ENCODE data around the gene ZCCHC14. TPM values are rescaled to one million over a fixed set of nuclear protein-coding genes. Genes with fewer than 3 reads are reported as not detected.

Gene ZCCHC14
- total RNA-seq, 1 donor = 8.2 TPM

DNA sequence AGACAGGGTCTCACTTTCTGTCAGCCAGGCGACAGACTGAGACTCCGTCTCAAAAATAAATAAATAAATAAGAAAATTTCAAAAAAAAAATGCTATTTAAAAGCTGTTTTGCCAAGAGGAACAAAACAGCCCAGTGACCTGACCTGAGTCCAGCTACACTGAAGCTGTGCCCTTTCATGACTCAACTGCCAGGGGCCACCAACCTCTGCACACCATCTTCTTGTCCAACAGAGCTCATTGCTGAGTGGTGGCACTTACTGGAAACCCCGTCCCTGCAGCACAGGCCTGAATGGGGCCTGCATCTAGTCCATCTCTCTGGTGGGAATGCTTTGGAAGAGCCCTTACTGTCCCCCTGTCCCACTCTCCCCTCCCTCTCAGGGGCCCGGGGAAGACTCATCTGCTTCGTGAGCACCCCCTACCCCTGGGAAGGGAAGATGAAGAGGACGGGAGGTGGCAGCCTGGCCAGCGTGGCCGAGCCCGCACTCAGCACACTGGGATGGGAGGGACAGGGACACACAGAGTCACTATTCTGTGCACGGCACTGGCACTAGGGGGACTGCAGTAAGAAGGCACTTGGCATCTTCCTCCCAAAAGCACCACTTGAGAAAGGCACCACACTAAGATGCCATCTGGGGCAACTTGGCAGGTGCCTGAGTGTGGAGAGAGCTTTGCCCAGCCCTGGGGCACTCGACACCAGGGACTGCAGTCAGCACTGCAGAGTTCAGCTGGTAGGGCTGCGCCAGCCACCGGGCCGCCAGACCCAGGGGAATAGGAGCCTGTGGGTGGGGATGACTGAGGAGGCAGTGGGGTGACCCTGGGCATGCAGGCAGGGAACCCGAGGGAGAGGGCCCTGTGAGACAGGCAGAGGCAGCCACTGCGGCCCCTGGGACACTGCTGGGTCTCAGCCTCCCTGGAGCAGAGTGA, 122.8 kb downstream of the ZCCHC14 start:
- no peak for DNase-seq (ENCODE audit: low read depth)
- H3K4me3 ChIP-seq (ENCODE audit: low read depth, low read length) = no peak overlapping the region
- TF ChIP-seq, protein P1, sequence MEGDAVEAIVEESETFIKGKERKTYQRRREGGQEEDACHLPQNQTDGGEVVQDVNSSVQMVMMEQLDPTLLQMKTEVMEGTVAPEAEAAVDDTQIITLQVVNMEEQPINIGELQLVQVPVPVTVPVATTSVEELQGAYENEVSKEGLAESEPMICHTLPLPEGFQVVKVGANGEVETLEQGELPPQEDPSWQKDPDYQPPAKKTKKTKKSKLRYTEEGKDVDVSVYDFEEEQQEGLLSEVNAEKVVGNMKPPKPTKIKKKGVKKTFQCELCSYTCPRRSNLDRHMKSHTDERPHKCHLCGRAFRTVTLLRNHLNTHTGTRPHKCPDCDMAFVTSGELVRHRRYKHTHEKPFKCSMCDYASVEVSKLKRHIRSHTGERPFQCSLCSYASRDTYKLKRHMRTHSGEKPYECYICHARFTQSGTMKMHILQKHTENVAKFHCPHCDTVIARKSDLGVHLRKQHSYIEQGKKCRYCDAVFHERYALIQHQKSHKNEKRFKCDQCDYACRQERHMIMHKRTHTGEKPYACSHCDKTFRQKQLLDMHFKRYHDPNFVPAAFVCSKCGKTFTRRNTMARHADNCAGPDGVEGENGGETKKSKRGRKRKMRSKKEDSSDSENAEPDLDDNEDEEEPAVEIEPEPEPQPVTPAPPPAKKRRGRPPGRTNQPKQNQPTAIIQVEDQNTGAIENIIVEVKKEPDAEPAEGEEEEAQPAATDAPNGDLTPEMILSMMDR (IDR thresholded peaks at IDR 0.05; ENCODE audit: insufficient read depth, low read depth, low read length) = no peak

DNA sequence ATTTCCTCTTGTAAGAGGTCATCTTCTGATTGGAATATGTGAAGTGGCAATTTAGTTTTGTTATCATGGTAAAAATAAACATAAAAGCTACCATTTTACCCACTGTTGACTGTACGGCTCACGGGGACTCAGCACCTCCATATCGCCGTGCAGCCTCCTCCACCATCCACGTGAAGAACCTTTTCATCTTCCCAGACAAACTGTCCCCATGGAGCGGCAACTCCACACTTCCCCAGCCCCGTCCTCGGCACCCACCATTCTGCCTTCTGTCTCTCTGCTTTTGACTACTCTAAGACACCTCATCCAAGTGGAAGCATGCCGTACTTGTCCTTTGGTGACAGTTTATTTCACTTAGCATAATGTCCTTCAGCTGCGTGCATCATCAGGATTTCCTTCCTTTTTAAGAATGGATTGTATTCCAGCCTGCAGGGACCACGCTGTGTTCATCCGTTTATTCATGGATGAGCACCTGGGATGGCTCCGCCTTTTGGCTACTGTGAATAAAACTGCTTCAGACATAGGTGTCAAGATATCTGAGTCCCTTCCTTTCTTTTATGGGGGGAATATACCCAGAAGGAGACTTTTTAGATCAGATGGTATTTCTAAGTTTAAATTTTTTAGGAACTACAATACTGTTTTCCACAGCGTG, 123.6 kb downstream of the ZCCHC14 start:
- TF ChIP-seq, protein P1 (IDR thresholded peaks at IDR 0.05; ENCODE audit: insufficient read depth, low read depth, low read length) = no peak
- no peak overlapping the region for H3K4me3 ChIP-seq (ENCODE audit: low read depth, low read length)
- no peak for DNase-seq (ENCODE audit: low read depth)

DNA sequence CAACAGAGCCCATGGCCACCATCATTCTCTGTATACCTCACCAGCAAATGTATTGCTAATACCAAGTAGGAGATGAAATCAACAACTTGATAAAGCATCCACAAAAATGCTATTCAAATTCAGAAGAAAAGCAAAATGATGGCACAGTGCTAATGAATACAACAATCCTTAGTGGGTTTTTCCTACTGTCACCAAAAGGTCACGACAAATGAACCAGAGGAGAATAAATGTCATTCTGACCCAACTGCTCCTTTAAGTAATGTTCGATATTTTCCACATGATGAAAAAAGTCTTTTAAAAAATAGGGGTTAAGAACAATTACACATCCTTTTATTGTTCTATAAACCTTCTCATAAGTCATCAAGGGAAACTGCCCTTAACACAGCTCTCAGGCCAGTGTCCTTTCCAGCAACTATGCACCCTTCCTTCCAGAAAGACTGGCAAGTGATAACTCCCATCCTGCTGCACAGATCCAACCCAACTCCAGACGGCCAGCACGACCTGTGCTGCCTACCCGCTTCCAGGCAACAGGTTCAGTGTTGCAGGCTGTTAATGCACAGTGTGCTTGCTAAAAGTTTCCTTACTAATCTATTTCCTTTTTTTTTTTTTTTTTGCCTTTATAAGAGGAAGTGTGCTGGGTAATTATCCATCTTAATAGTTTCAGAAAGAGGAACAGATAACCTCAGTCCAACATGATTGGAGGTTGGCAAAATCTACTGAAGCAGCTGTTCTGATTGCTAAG, 124.6 kb downstream of the ZCCHC14 start:
- TF ChIP-seq, protein P1 (IDR thresholded peaks at IDR 0.05; ENCODE audit: insufficient read depth, low read depth, low read length) = no peak
- DNase-seq (ENCODE audit: low read depth) = no peak
- no peak overlapping the region for H3K4me3 ChIP-seq (ENCODE audit: low read depth, low read length)

DNA sequence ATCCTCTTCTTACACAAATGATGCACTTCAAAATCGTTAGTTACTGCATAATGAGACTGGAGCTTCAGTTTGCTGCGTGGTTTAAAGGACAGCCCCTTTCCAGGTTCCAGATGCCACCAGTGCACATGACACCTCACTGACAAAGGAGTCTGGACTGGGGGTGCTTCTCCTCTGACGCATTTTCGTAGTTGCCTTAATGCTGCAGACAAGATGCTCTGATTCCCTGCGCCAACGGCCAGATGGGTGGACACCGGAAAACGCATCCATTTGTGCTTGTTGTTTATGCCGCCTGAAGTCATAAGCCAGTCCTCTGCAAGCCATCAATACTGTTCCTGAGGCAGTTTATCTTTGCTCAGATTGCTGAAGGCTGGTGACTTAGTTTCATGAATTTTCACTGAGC, 125.3 kb downstream of the ZCCHC14 start:
- no peak overlapping the region for H3K4me3 ChIP-seq (ENCODE audit: low read depth, low read length)
- TF ChIP-seq, protein P1 (IDR thresholded peaks at IDR 0.05; ENCODE audit: insufficient read depth, low read depth, low read length) = no peak
- DNase-seq (ENCODE audit: low read depth) = no peak

DNA sequence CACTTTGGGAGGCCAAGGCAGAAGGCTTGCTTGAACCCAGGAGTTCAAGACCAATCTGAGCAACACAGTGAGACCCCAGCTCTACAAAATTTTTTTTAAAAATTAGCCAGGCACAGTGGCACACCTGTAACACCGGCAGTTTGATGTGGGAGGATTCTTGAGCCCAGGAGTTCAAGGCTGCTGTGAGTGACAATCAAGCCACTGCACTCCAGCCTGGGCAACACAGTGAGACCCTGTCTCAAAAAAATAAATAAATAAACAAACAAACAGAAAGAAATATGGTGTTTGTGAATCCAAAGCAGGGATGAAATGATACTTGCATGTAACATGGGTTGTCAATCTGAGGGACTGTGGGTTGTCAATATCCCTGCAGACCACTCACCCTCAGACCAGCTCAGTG, 125.9 kb downstream of the ZCCHC14 start:
- H3K4me3 ChIP-seq (ENCODE audit: low read depth, low read length) = no peak overlapping the region
- TF ChIP-seq, protein P1 (IDR thresholded peaks at IDR 0.05; ENCODE audit: insufficient read depth, low read depth, low read length) = no peak
- no peak for DNase-seq (ENCODE audit: low read depth)

DNA sequence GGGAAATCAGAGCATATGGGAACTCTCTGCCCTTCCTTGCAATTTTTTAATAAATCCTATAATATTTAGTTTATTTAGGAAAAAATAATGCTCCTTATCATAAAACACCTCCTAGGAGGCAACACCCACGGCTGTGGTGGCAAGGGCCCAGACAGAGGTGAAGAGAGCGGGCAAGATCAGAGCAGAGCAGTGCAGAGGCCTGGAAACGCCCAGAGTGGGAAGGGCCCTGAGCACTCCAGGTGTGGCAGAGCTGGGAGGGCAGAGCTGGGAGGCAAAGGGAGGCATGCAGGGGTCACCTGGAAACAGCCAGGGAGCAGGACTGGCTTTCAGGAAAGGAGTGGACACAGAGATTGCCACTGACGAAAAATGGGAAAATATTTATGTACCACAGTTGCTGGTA, 126.5 kb downstream of the ZCCHC14 start:
- no peak overlapping the region for H3K4me3 ChIP-seq (ENCODE audit: low read depth, low read length)
- no peak for DNase-seq (ENCODE audit: low read depth)
- TF ChIP-seq, protein P1 (IDR thresholded peaks at IDR 0.05; ENCODE audit: insufficient read depth, low read depth, low read length) = no peak

Measured in fibroblast of villous mesenchyme (primary cell).